Choroid plexus epithelial cell (primary cell): ENCODE measurements around the gene PARVB.

ENCODE experiments used
- DNase-seq: peaks from one replicate; pipeline ENCODE4 v3.0.0-alpha.2; 2010; ENCODE audit warnings: low read depth
- H3K4me3 ChIP-seq: 2 replicates; pipeline ENCODE4 v1.5.1; 2011; ENCODE audit warnings: low read depth, mild to moderate bottlenecking, control low read depth, low read length, moderate library complexity
- TF ChIP-seq, protein P1 (sequence below): conservative IDR thresholded peaks from 2 replicates; pipeline ENCODE4 v1.5.1; 2011; ENCODE audit warnings: low read depth, mild to moderate bottlenecking, control low read depth, inconsistent platforms, low read length, moderate library complexity

Gene PARVB

GRCh38 chr22:44026066-44026629, 2.0 kb downstream of the PARVB start:
- DNase-seq = no peak
- H3K4me3 ChIP-seq = no peak overlapping the region
- TF ChIP-seq, protein P1, sequence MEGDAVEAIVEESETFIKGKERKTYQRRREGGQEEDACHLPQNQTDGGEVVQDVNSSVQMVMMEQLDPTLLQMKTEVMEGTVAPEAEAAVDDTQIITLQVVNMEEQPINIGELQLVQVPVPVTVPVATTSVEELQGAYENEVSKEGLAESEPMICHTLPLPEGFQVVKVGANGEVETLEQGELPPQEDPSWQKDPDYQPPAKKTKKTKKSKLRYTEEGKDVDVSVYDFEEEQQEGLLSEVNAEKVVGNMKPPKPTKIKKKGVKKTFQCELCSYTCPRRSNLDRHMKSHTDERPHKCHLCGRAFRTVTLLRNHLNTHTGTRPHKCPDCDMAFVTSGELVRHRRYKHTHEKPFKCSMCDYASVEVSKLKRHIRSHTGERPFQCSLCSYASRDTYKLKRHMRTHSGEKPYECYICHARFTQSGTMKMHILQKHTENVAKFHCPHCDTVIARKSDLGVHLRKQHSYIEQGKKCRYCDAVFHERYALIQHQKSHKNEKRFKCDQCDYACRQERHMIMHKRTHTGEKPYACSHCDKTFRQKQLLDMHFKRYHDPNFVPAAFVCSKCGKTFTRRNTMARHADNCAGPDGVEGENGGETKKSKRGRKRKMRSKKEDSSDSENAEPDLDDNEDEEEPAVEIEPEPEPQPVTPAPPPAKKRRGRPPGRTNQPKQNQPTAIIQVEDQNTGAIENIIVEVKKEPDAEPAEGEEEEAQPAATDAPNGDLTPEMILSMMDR = no peak

DNA sequence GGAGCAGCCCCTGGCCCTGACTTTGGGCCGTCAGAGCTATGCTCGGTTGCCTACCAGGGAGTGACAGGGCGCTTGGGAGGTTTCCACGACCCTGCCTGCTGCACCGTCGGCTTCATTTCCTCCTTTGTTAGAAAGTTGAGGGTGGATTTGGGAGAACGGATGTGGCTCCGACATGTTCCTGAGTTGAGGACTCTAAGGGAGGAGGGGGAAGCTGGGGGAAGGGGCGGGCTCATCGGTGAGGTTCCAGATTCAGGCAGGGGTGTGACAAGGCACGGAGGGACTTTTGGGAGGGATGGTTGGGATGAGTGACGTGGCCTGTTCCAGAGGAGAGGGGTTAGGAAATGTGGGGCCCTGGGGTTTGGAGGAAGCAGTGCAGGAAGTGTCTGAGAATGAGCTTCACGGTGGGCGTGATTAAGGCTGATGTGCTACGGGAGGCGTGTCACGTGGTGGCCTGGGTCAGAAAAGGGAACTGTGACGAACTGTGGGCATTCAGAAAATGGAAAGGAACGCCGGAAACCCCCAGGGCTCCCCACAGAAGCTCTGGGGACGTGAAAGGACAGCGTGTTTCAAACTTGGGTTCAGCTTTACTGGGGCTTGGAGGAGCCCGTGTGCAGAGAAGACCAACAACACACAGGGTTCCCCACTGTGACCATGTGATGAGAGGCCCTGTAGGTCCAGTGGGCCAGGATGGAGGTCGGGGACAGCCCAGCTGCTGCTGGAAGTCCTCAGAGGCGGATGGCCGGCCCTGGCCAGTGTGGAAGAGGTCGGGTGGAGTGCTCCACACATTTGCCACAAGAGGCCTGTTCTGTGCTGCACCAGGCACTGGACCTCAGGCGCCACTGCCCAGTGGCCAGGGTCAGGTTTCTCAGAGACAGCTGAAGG, 2.8 kb downstream of the PARVB start:
- no peak overlapping the region for H3K4me3 ChIP-seq

DNA sequence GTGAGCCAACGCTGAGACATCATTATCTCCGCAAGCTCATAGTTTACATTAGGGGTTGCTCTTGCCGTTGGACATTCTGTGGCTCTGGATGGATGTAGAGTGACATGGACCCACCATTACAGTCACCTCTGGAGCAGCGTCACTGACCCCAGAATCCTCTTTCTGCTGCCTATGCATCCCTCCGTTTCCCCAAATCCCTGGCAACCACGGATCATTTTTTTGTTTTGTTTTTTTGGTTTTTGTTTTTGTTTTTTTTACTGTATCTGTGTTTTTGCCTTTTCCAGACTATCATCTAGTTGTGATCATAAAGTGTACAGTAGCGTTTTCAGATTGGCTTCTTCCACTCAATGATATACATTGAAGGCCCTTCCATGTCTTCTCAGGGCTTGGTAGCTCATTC, 4.0 kb downstream of the PARVB start:
- no peak overlapping the region for H3K4me3 ChIP-seq
- no peak for DNase-seq
- TF ChIP-seq, protein P1 = no peak

More for the DNA sequence above, 2.8 kb downstream of the PARVB start:
- peak; percentile 50 for DNase-seq
- TF ChIP-seq, protein P1 = no peak

- TF ChIP-seq, protein P1 = no peak
- no peak overlapping the region for H3K4me3 ChIP-seq
- no peak for DNase-seq
These were observed 5.0 kb downstream of the PARVB start for GRCh38 chr22:44029069-44029468.

DNA sequence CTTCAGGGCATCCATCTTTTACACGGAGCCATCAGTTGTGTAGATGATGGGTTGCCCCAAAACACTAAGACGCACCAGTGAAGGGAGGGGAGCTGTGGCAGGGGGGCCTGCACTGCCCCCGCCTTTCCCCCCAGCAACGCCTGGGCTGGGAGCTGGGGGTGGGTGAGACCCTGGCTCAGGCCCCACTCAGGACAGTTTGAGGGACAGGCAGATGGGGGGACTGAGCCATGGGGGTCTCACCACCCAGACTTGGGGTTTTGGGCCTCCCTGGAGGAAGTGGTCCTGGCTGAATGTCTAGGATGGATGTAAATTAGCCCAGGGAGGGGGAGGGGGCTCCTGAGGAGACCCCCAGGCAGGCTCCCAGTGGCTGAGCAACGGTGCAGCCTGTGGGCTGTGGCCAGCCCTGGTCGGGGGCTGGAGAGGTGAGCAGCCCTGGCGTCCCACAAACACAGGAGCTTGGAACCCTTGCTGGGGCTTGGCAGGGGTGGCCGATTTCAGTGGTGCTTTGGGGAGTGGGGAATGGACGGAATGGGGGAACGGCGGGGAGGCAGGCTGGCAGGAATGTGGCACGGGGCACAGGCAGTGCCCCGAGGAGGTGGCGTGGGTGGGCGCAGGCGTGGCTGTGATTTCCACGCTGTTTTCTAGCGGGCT, 6.1 kb downstream of the PARVB start:
- TF ChIP-seq, protein P1 = no peak
- no peak overlapping the region for H3K4me3 ChIP-seq
- no peak for DNase-seq

DNA sequence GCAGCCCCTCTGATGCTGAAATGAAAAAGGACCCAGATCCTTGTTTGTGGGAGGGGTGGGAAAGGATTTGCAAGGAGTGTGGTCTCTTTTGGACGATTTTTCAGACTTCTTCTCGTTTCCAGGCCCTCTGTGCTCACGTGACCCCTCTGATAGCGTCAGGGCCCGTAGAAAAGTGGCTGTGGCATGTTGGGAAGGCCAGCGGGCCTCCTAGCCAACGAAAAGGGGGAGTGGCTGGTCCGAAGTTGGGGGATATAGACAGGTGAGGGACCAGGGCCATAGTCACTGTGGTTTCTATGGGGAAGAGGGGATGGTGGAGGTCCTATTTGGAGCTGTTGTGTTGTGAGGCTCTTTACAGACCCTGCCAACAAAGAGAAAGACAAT, 6.6 kb downstream of the PARVB start:
- H3K4me3 ChIP-seq = no peak overlapping the region
- TF ChIP-seq, protein P1 = no peak
- DNase-seq = no peak
